ENCODE measurements around the gene HAND1.
A peak's percentile ranks its signal among the peaks of the same experiment; 100 is the strongest.

The HAND1 gene

DNA sequence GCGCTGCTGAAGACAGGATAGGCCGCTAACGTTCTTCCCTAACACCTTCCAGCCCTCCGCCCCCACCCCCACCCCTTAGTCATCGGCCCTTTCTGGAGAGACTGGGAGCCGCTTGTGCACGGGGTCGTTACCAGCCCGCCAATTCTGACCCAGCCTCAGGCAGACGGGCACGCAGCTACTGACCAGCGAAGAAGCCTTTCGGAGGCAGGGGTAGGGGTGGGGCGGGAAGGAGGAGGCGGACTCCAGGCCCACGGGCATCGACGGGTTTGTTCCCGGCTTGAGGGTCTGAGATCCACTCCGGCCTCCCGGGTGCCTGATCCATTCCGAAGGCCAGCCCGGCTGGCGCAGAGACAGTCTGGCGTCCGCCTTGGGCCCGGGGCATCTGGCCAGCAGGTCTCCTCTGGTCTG is 729 bp upstream of the HAND1 start:
- no peak for DNase-seq (ENCODE audit: low read depth)

DNA sequence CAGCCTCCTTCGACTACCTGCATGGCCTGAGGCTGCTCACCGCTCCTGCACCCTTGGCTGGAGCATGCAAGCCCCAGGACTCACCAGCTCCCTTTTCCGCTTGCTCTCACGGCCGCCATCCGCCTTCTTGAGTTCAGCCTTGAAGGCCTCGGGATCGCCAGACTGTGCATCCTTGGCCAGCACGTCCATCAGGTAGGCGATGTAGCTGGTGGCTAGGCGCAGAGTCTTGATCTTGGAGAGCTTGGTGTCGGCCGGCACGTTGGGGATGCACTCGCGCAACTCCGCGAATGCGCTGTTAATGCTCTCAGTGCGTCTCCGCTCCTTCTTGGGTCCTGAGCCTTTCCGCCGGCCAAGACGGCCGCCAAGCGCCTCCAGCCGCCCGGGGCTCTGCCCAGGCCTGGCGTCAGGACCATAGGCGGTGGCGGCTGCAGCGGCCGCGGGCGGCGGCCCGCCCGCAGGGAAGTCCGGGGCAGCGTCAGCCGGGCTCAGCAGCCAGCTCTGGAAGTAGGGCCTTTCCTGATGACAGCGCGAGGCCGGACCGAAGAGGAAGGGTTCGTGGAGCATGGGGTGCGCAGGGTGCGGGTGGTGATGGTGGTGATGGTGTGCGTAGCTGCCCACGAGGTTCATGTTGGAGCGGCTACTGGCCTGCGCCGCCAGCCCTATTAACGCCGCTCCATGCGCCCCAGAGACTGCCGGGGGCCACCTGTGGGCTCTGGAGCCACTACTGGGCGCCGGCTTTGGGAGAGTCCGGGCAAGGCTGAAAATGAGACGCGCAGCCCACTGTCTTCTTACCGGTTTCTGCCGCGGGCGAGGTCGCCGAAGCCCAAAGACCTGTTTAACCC is 424 bp downstream of the HAND1 start:
- no peak for DNase-seq (ENCODE audit: low read depth)

DNA sequence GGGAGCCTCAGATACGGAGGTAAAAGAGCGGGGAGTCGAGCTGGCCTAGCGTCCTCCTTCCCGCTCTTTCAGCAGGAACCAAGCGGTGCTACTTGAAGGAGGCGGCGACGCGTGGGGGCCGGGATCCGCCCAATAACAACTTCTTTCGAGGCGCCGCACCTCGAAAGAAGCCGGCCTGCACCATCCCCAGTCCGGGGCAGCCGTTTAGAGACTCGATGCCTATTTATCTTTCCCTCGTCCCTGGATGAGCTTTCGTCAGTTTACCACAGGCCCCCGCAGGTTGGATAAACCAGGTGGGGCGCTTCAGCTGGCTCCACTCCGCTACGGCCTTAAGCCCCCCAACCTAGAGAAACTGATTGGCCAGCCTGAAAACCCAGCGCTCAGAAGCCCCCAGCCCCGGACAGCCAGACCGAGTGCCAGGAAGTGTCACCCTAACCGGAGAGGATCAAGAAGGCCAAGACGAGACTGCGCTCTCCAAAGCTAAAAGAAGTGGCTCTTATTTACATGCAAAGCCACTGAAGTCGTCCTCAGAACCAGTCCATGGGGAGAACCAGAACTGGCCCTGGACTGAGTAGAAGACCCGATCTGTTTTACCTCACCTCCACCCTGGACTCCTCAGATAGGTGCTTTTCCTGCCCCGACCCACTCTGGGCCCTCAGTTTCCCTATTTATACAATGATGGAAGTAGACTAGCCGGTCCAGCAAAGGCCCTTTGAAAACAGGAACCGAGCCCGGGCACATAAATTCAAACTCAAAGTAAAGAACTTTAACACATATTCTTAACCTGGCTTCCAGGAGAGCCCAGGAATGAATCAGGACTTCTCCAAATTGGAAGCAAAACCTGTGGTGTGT is 1.4 kb downstream of the HAND1 start:
- DNase-seq (ENCODE audit: low read depth), result no peak

DNA sequence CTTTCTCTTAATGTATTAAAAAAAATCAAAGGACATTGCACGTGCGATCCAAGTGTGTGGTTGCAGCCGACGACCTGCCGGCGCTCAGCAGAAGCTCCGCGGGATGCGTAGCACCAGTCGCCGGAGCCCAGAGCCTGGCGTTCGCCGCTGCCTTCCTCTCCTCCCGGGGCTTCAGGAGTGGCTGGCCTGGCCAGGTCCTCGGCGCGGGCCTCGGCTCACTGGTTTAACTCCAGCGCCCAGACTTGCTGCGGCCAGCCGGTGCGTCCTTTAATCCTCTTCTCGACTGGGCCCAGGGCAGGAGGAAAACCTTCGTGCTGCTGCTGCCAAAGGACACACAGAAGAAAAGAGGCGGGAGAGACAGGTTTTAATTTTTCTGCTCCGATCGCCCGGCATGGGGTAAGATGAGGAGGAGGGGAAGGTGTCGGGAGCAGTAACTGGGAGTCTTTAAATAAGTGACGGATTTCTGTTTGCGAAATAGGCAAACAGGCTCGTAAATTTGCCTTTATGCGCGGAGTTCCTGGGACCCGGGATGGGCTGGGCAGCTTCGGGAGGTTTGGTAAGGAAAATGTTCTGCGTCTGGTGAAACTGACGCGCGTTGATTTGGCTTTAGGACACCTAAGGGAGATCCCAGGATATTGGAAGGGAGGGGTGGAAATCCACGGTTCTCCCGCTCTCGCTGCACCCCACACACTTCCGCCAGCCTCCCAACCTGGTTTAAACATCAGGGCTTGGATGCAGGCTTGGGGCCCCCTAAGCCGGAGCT is 2.3 kb downstream of the HAND1 start:
- no peak for DNase-seq (ENCODE audit: low read depth)

DNA sequence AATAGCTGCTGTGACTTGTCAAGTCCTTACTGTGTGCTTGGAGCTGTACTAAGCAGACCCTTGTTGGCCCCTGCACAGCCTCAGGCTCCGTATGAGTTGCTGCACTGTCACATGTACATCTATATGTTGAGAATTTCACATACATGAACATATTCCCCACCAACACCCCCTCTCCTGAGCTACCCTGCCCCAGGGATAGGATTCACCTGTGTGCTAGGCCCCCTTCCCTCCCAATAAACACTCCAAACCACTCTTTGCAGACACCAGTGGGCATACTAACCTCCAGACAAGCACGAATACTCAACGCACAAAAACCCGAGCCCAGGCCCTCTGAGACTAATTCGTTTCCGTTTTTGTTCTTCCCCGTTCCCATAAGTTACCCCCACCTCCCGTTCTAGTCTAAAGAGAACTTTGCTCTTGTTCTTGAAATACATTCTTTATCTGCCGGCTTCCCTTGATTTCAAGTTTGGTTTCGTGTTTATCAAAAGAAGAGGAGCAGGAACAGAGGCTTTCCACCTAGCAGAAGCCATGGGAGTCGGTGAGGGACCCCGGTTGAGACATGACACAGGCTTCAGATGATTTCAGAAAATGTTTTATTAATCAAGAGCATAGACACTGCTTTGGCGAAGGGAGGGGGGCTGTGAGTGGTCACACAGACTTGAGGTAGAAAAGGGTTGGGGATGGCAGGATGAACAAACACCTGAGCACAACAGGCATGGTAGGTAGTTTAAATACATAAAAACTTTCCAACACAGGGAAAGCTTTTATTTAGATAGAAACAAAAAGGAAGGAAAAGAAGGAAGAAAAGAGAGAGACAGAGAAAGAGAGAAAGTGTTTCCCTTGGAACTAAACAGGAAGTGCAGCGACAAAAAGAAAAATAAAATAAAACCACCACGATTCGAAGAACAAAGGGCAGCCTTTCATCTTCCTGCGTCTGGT is 3.4 kb downstream of the HAND1 start:
- DNase-seq (ENCODE audit: low read depth), result no peak

DNA sequence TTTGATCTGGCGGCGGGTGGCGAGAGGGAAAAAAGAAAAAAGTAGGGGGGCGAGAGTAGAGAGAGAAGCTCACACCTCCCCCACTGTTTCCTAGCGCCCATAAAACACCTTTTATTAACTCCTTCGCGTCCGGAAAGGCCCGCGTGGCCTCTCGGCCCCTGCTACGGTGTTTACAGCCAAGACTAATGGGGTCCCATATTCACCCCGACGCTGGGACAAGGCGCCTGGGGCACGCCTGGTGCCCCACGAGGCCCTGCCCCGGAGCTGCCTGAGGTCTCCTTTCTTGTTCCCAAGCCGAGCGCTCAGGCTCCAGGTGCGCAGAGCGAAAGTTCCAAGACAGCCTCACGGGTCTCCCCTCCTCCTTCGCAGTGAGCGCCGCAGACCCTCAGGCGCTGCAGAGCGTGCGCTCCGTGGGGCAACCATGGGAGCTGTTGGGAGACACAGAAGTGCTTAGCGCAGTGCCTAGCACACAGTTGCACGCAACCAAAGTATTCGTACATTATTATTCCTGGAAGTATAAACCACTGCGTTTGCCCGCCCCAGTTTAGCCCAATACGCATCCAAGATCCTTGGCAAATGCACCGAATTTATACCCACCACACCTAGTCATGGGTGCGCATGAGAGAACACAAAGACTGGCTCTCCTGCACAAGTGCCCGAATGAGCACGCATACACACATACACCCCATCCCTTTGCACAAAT is 4.3 kb downstream of the HAND1 start:
- DNase-seq (ENCODE audit: low read depth), result no peak

DNA sequence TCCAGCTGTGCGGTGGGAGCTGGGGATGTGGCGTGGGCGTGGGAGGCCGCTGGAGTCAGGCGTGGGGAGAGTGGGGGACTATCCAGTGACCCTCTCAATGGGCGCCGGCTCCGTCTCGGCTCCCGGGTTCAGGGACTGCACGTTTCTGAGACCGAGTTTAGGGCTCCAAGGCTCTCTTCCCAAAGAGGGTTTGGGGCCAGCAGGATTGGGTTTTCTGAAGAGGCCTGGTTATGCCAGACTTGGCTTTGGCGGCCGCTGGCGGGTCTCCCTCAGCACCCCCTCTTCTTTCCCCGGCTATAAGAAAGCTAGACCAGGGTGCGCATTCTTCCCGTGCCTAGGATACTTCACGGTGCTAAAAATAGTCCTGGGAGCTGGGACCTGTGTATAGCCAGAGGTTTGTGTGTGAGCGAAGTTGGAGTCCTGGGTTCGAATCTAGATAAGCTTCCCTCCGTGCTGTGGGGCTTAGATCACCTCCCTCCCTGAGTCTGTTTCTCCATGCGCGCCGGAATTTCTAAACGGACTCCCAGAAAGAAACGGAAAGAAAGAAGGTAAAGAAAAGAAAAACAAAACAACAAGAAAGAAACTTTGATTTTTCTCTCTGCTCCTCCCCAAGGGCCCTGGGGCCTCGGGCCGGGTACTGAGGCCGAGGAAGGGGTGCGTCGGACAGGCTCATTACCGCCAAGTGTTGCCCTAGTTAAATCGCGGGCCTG is 5.0 kb downstream of the HAND1 start:
- no peak for DNase-seq (ENCODE audit: low read depth)

DNA sequence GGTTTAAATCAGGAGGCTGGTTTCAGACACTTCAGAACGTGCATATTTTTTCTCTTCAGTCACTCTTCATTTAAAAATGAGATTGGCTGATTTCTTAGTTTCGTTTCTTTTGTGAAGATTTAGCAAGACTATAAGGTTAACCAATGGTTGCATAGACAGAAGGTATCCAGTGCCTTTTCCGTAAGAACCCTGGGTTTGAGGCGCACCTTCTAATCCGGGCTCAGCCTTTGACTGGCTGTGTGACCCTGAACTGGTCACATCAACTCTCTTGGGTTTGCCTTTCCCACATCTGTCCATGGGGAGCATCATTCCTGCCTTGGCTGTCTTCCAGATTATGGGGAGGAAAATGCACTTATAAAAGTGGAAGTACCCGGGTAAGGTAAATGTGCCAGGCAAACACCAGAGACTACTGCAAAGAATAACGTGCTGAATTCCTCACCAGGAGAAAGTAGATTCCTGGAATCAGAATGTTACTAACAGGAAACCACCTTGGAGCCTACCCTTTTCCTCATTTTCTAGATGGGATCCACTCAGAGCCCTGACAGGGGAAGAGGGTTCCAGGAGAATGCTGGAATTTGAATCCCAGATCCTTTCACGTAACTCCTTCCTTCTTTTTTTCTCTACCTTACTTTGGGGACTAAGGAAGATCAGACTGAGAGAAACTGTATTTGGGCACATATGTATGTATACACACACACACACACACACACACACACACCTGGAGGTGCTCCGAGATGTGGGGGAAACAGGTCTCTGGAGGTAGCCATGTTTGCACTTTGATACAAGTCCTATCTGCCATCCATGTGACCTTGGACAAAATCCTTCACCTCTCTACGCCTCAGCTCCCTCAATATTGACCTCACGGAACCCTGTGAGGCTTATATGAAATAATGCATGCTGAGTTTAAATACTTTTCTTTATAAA is 6.8 kb downstream of the HAND1 start:
- DNase-seq (ENCODE audit: low read depth), result no peak

DNA sequence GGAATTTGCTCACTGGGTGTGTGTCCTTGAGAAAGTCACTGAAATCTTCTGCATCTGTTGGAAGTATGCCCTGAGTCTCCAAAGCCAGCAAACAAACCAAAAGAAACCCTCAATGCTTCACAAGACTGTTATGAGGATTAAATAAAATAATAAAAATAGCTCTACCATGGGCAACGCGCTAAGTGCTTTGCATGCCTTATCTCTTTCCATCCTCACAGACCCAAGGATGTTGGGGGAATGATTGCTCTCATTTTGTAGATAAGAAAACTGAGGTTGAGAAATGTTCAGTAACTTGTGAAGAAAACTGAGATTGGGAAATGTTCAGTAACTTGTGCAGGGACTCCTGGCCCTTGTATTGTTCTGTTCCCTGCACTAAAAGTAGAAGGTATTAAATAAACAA is 7.9 kb downstream of the HAND1 start:
- DNase-seq (ENCODE audit: low read depth), result no peak

DNA sequence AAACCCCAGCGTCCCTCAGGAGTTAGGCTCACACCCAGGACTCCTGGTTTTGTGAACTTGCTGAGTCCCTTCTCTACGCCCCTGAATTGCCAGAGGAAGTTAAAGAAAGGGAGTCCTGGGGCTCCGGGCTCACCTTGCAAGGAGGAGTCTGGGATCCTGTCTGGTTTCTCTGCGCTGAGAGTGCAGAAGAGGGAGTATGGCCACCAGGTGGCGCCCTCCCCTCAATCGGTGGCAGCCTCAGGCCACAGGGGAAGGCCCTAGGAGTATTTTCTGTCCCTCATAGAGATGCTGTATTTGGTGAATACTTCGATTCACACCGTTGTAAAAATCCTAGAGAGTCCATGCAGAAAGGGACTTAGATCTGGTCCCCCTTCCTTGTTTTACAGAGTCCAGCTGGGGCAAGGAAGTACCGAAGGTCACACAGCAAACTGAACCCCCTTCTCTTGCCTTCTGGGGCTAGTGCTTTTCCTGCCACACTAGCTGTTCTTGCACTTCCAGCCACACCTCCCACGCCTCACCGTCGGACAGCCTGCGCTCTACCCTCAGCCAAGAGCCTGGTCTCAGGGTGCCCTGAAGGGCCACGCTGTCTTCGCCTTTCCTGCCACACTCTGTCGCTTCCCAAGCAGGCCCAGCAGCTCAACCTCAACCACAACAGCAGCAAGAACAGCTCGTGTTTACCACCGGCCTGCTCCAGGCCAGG is 10.2 kb downstream of the HAND1 start:
- DNase-seq (ENCODE audit: low read depth), result peak; percentile 45

DNA sequence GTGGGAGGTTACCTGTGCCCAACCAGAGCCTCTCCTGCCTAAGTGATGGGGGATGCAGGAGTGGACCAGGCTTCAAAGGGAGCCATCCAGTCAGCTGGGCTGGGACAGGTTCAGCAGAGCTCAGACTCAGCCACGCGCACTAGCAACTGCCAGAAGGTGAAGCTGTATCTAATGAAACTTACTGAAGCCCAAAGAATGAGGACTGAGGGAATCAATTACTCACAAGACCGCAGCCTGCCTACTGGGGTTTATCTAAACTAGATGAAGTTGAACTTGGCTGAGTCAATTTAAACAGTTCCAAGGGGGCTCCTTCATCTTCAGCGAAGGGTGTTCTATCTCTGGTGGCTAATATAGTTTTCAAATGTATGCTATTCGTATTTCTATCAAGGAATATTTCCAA is 11.4 kb downstream of the HAND1 start:
- no peak for DNase-seq (ENCODE audit: low read depth)

DNA sequence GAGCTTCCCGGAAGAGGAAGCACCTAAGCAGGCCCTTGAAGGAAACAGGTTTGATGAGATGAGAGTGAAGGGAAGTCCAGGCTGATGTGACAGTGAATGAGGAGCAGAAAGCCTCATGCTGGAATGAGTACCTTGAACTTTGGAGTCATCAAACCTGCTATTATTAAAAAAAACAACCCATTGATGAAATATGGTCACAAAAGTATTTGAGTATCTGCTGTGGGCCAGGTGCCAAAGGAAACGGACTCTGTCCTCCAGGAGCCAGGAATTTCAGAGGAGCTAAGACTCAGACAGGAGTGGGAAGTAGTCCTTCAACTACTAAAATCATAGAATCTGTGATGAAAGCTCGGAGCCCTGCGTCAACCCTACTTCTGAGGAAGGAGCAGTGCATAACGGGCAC is 11.9 kb downstream of the HAND1 start:
- no peak for DNase-seq (ENCODE audit: low read depth)

DNA sequence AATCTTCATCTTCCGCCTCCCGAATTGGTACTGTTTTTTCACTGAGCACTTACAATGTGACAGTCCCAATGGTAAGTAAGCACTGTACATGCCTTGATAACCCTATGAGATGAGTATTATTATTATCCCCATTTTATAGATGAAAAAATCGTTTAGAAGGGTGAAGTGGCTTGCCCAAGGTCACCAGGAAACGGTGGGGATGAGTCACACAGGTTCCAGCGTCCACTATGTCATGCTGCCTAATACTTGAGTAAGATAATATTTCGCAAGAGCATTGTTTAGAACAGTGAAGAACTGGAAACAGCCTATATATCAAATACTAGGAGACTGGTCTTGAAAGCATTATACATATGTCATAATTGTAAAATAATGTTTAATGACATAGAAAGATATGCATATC is 12.9 kb downstream of the HAND1 start:
- no peak for DNase-seq (ENCODE audit: low read depth)

DNA sequence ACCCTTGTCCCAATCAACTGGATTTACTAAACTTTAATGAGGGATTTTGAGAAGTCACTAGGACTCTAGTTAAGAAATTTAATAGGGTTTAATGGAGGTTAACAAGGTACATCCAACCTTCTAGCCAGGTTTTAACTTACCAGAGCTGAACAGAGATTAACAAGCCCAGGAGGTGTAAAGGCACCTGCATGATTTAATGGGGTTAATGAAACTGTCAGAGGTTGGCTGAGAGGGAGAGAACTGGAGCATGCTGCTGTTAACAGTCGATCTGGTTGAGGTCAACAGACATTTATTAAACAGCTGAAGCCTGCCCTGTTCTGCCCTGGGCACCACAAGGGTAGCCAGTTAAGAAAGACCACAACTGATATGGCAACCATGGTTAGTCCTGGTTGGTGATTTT is 13.6 kb downstream of the HAND1 start:
- no peak for DNase-seq (ENCODE audit: low read depth)

DNA sequence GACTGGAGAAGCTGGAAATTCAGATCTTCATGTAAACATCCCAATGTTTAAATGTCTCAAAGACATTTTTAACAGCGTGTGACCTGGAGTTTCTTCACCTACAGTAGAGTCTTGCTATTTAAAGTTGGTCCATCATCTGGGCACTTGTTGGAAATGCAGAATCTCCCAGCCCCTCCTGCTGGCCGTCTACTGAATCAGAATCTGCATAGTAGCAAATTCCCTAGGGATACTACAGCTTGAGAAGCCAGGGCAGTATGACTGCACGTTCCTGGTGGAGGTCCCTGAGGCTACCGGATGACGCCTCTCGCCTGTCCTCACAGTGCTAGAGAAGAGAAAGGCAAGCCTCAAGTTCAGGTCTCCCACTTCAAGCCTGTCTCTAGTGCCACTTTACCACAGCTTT is 16.5 kb downstream of the HAND1 start:
- no peak for DNase-seq (ENCODE audit: low read depth)

DNA sequence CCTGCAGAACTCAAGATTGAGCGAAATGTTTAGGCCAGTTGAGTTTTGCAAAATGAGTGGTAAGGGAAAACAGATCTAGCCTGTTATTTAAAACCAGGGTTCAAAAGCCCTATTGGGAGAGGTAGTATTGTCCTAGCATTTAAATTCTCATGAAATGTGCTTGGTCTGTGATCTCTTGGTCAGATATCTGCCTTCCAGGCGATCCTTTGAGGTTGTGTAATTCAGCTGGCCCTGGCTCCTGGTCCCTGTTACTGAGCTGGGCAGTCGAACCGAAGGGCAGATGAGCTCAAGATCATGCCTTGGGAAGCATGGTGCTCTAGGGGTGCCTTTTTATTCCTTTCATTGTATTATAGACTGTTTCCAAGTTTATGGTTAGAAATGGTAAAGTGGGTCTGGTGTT is 17.9 kb downstream of the HAND1 start:
- DNase-seq (ENCODE audit: low read depth), result no peak

DNA sequence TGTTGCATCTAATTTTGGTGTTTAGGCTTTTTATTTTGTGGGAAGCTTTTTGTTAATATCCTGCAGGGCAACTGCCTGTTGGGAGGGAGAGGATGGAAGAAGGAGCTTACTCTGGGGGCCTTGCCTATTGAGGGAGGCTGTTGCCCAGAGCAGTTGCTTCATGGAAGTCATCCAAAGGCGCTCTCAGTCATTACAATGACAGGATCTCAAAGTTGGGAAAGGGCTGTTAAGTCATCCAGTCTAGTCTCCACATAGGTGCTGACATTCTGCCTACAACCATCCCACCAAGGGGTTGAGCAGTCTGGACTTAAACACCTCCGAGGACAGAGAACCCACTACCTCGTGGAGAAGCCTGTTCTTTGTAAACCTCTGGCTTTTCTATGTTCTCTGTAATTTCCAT is 19.0 kb downstream of the HAND1 start:
- no peak for DNase-seq (ENCODE audit: low read depth)

DNA sequence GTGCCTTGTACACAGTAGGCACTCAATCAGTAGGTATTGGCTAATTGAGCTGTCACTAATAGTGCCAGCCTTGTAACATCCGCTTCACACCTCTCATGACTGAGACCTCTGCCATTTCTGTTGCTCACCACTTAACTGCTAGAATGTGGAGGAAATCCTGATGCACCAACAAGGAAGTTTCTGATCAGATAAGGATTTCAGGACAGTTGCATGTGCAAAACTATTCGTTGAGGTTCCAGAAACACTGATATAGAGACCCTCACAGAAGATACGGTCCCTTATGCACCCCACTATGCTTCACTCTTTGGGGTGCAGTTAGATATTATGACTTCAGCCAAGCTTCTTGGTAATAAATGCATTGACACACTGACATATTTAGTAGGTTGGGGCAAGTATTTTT is 21.5 kb downstream of the HAND1 start:
- DNase-seq (ENCODE audit: low read depth), result no peak

DNA sequence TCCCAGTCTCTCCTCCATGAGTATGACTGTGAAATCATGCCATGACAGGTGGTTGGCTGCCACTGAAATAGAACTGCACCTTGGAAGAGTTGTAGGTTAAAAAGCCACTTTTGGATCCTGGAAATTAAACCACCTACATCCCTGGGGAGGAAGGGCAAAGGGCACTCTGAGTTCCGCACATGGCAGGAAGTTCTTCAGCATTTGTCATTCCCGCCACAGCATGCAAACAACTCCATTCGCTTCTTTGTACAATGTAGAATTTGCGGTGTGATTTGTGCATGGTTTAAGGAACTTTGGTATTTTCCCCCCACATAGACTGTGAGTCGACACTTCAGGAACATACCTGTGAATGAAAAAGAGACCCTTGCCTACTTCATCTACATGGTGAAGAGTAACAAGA is 22.4 kb downstream of the HAND1 start:
- no peak for DNase-seq (ENCODE audit: low read depth)

Measured in stimulated activated CD8-positive, alpha-beta memory T cell treated with anti-CD3 and anti-CD28 coated beads, Interleukin-12 subunit alpha, Interleukin-12 subunit beta, amount 100 ng/mL, for 4 hours (primary cell).